GDM1 (cell line): ENCODE data around the gene LYSMD3.
"Not testable (repeated sequence)": the region's sequence is repeated elsewhere in the genome, so short reads cannot be mapped to it uniquely, and the experiment has no call there.

Experiments
- DNase-seq: peaks from one replicate; lab custom pipeline; 2025; lab: John Stamatoyannopoulos, UW

LYSMD3 gene

DNA sequence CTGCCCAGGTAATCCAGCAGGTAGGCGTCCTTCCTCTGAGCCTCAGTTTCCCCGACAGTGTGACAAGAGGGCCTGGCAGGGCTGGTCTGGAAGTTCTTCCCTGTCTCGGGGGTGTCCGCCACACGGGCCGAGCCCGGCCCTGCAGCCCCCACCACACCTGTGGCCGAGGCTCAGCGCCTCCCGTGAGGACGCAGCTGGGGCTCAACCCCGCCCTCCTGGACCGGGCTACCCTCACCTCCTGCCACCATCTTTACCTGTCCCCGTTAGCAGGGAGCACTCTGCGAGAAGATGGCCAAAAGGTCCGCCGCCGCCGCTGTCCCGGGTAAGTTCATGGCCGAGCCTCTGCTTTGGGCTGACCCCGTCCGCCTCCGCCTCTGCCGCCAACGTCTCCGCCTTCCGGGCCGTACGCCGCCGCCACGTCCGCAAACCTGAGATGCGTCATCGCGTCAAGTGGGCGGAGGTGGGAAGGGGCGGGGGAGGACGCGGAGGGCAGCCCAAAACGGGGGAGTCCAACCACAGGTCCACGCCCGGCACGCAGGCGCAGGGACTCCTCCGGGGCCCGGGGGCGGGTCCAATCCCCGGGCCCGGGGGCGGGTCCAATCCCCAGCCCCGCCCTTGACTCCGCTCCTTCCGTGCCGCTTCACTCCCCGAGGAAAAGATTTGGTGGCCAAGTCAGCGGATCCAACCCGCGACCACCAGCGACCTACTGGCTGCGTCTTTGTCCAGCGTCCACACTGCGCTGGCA, at the start of gene LYSMD3:
Gene LYSMD3, minus strand, starts transcription at position 391 of the 745 bp plus-strand sequence. CDS start 4,295 bp downstream, outside the sequence.
- DNase-seq, result peak; percentile 95

DNA sequence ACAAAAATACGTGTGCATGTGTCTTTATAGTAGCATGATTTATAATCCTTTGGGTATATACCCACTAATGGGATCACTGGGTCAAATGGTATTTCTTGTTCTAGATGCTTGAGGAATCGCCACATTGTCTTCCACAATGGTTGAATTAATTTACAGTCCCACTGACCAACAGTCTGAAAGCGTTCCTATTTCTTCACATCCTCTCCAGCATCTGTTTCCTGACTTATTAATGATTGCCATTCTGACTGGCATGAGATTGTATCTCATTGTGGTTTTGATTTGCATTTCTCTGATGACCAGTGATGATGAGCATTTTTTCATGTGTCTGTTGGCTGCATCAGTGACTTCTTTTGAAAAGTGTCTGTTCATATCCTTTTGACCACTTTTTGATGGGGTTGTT, 47.2 kb upstream of the LYSMD3 start:
- DNase-seq, result not testable (repeated sequence)

DNA sequence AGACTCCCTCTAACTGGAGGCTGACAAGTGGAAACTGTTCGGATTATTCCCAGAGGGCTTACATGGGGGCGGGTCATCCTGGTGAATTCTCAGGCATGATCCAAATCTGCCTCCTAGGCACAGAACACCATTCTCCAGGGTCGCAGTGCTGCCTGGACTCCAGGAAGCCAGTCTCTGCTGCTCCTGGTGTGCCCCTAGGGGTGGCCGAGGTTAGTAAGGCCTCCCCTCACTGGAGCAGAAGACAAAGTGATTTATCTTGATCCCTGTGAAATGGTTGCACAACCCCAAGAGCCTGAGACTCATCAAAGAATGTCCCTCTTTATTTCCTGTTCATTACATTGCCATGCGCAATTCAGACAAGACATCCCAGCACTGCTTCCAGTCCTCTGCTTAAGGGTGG, 46.3 kb upstream of the LYSMD3 start:
- no peak for DNase-seq

- DNase-seq, result no peak
Observed at GRCh38 chr5:90571147-90571773, 41.9 kb upstream of the LYSMD3 start.

GRCh38 chr5:90570034-90570433, 40.6 kb upstream of the LYSMD3 start:
- DNase-seq, result no peak

DNA sequence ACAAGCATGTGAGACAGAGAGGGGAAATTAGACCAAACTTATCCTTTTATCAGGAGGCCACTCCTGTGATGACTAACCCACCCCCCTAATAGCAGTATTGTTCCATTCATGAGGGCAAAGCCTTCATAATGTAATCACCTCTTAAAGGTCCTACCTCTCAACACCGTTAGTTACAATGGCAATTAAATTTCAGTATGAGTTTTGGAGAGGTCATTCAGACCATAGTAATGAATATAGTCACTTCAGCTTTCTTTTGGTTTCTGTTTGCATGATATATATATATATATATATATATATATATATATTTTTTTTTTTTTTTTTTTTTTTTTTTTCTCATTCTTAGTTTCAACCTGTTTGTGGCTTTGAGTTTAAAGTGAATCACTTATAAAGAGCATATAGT, 39.7 kb upstream of the LYSMD3 start:
- DNase-seq, result no peak

DNA sequence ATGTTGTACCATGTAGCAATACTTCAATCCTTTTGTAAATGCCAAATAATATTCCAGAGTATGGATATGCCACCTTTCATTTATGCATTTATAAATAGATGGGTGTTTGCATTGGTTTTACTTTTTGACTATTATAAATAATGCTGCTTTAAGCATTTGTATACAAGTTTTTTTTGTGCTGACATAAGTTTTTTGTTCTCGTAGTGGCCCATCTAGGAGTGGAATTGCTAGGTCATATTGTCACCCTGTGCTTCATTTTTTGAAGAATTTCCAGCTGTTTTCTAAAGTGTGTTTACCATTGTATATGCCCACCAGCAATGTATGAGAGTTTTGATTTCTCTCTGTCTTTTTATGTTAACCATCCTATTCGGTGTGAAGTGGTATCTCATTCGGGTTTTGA, 36.1 kb upstream of the LYSMD3 start:
- DNase-seq, result no peak

DNA sequence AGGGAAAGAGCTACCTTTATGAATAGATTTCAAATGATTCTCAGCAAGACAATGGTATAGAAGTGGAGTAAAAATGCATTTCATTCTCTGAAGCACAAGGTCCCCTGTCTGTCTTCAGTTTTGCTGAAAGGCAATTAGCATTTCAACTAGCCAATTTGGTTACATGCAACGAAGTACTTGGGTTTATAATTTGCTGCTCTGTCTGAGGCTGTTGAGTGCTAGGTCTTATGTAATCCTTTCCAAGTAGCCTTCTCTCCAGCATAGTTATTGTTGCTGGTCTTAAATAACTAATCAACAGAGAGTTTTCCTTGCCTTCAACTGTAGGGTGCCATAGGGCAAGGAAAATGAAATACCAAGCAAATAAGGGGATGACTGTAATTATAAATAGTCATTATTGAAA, 33.7 kb upstream of the LYSMD3 start:
- no peak for DNase-seq

DNA sequence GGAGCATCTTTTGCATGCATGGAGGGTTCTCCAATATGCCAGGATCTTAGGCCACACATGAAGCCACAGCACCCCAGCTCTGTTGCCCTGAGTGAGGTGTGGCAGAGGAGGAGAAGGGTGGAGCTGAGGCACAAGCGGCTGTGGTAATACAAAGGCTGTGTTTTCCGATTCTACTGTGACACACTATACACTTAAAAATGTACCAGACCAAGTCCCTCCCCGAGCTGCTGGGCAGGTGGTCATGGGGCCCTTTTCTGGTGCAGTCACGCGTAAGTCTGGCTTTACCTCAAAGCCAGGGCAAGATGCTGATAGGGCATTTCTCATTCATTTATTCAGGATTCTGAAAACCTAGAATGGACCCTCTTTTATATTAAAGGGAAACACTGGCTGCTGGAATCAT, 33.0 kb upstream of the LYSMD3 start:
- no peak for DNase-seq

GRCh38 chr5:90561766-90562165, 32.4 kb upstream of the LYSMD3 start:
- no peak for DNase-seq

DNA sequence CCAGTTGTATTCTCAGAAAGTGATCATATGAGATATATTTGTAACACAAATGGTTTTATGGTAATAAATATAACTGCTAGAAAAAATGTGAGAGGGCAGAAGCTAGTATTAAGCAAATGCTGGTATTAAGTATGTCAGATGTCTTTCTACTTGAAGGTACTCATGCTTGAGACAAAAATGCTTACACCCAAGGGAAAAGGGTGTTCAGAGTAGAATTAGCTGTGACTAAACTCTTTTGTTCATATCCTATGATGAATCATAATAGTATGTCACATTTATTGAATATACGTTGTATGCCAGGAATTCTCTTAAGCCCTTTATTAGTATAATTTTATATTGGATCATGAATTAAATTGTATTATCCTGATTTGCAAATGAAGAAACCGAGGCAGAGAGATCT, 31.4 kb upstream of the LYSMD3 start:
- no peak for DNase-seq

GRCh38 chr5:90558344-90559192, 29.2 kb upstream of the LYSMD3 start, which contains the start of gene ADGRV1:
Gene ADGRV1, plus strand, starts transcription at chr5:90558797. Its CDS starts 99 bp downstream, at chr5:90558896.
- DNase-seq, result no peak

GRCh38 chr5:90557871-90558270, 28.5 kb upstream of the LYSMD3 start:
- no peak for DNase-seq

DNA sequence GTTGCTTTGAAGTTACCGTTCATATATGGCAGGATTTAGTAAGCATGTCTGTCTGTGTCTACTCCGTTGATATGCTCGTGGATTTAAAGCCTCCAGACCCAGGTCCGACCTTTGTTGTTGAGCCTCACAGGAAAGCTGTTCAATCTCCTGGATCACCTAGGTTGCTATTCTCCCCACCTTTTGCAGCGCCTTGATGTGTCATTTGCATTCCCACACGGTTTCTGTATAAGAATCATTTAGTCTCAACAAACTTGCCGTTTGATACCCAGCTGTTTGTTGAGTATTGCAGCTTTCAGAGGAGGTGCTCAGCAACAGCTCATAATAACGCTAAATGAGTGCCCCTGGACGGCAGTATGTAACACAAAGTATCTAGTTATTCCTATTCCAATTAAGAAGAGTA, 28.0 kb upstream of the LYSMD3 start:
- DNase-seq, result no peak

- no peak for DNase-seq
Observed at GRCh38 chr5:90555666-90556065, 26.3 kb upstream of the LYSMD3 start.

DNA sequence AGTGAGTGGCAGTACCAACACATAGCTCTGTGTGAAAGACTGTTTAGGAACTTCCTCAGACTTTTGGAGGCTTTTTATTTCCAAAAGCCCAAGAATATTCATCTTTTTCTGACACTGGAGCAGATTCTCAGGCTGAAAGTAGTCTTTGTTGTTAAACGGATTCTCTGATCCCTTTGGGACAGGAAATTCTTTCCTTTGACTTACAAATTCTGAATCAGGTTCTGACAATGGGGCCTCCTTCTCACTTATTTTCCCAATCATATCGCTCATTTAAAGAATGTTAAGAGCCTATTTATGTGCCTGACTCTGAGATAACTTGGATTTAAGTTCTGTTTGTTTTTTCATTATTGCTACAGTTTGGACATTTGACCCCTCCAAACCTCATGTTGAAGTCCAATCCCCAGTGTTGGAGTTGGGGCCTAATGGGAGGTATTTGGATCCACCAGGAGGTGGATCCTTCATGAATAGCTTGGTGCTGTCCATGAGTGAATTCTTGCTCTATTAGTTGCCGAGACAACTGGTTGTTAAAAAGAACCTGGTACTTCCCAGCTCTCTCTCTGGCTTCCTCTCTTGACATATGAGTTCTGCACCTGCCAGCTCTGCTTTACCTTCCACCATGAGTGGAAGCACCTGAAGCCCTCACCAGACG, 25.1 kb upstream of the LYSMD3 start:
- DNase-seq, result no peak

- no peak for DNase-seq
Observed at GRCh38 chr5:90553711-90554110, 24.3 kb upstream of the LYSMD3 start.

DNA sequence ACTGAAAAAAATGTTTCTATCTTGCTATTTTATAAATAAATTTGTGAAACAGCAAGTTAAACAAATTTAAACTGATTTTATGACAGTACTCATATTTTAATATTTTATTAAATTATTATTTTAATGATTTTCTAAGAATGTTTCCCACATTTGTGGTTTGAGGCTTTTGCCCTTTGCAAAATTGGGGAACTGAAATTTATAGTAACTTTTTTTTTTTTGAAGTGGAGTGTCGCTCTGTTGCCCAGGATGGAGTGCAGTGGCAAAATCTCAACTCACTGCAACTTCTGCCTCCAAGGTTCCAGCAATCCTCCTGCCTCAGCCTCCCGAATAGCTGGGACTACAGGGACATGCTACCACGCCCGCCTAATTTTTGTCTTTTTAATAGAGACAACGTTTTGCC, 22.0 kb upstream of the LYSMD3 start:
- DNase-seq, result no peak

GRCh38 chr5:90550963-90551362, 21.6 kb upstream of the LYSMD3 start:
- DNase-seq, result no peak

- DNase-seq, result peak; percentile 1
Observed at GRCh38 chr5:90549729-90550275, 20.4 kb upstream of the LYSMD3 start.

- DNase-seq, result no peak
Observed at GRCh38 chr5:90549223-90549622, 19.8 kb upstream of the LYSMD3 start.

DNA sequence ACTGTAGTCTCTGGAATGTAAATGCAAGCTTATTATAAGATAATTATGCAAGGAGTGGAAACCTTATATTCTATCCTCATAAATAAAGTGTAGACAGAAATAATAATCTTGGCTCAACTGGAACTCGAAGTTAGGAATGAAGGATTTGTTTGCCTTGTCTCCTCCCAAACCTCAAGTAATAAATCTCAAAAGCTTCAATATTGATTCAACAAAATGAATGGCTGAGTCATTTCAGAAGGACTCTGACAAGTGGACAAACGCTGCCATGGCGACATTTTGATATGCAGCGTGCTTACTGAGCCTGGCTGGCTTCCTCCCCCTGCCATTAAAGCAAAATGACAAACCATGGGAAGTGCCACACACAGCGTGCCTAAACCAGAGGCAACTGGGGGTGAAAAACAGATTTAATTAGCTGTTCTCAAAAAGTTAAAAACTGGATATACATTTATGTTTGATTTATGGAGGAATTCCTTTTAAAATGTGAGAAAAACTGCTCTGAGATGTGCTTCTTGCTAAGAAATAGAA, 18.7 kb upstream of the LYSMD3 start:
- no peak for DNase-seq
